ENCODE data around the gene CAMTA1.

The CAMTA1 gene

GRCh38 chr1:7477593-7477992 lies 692.3 kb downstream of the CAMTA1 start:
- DNase-seq (ENCODE audit: low read depth) = no peak

GRCh38 chr1:7478142-7478790 lies 693.0 kb downstream of the CAMTA1 start:
- no peak for DNase-seq (ENCODE audit: low read depth)

GRCh38 chr1:7478809-7479499 lies 693.7 kb downstream of the CAMTA1 start:
- peak; percentile 41 for DNase-seq (ENCODE audit: low read depth)

GRCh38 chr1:7479571-7479970 lies 694.3 kb downstream of the CAMTA1 start:
- no peak for DNase-seq (ENCODE audit: low read depth)

GRCh38 chr1:7481194-7481593 lies 695.9 kb downstream of the CAMTA1 start:
- DNase-seq (ENCODE audit: low read depth) = no peak

- no peak for DNase-seq (ENCODE audit: low read depth)
These were observed 696.8 kb downstream of the CAMTA1 start for GRCh38 chr1:7482077-7482476.

- DNase-seq (ENCODE audit: low read depth) = no peak
These were observed 697.7 kb downstream of the CAMTA1 start for GRCh38 chr1:7482772-7483495.

- no peak for DNase-seq (ENCODE audit: low read depth)
These were observed 698.6 kb downstream of the CAMTA1 start for GRCh38 chr1:7483634-7484383.

GRCh38 chr1:7485086-7485780 lies 700.0 kb downstream of the CAMTA1 start:
- no peak for DNase-seq (ENCODE audit: low read depth)

- no peak for DNase-seq (ENCODE audit: low read depth)
These were observed 700.6 kb downstream of the CAMTA1 start for GRCh38 chr1:7485826-7486225.

GRCh38 chr1:7487766-7488474 lies 702.7 kb downstream of the CAMTA1 start:
- DNase-seq (ENCODE audit: low read depth) = no peak

GRCh38 chr1:7488475-7488842 lies 703.2 kb downstream of the CAMTA1 start:
- DNase-seq (ENCODE audit: low read depth) = no peak

- DNase-seq (ENCODE audit: low read depth) = no peak
These were observed 704.3 kb downstream of the CAMTA1 start for GRCh38 chr1:7489586-7489985.

- DNase-seq (ENCODE audit: low read depth) = no peak
These were observed 705.3 kb downstream of the CAMTA1 start for GRCh38 chr1:7490576-7490975.

- DNase-seq (ENCODE audit: low read depth) = no peak
These were observed 706.0 kb downstream of the CAMTA1 start for GRCh38 chr1:7491109-7491817.

GRCh38 chr1:7491818-7492173 lies 706.5 kb downstream of the CAMTA1 start:
- no peak for DNase-seq (ENCODE audit: low read depth)

- no peak for DNase-seq (ENCODE audit: low read depth)
These were observed 708.6 kb downstream of the CAMTA1 start for GRCh38 chr1:7493711-7494454.

- DNase-seq (ENCODE audit: low read depth) = no peak
These were observed 710.7 kb downstream of the CAMTA1 start for GRCh38 chr1:7495962-7496361.

GRCh38 chr1:7497107-7497637 lies 711.9 kb downstream of the CAMTA1 start:
- DNase-seq (ENCODE audit: low read depth) = no peak
